Mammary epithelial cell (primary cell): Measurements from ENCODE around the gene KDM4B.

ENCODE experiments used
- EZH2 ChIP-seq: IDR thresholded peaks from 2 replicates; pipeline ENCODE4 v1.6.1; 2012; ENCODE audit warnings: low read length, inconsistent platforms, borderline replicate concordance
- TF ChIP-seq, protein P1 (sequence below), 2 donors: IDR thresholded peaks in 1 of 2; conservative IDR thresholded peaks in 1 of 2; 2 replicates each; pipeline ENCODE4 v1.5.1; 2011 to 2012; ENCODE audit warnings: inconsistent platforms in 2 of 2, low read length in 2 of 2, mild to moderate bottlenecking in 2 of 2, control low read depth in 1 of 2, low read depth in 1 of 2; ENCODE audit not compliant: insufficient read depth in 1 of 2; ENCODE audit errors: extremely low read depth in 1 of 2

DNA sequence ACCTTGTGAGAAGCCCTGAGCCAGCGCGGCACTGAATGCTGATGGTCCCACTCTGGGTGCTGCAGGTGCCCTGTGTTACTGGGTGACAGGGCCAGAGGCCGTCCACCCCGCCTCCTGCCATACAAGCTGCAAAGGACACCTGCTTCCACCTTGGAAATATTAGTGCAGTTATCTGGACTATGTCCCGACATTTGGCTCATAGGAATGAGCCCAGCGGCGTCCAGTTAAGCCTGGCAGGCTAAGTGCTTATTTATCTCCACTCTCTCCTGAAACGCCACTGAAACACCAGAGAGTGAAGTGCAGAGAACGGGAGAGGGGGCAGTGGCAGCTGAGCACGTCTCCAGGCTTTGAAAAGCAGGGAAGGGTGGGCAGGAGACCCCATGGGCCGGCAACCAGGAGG is 145.8 kb downstream of the KDM4B start:
- no peak for TF ChIP-seq EZH2
- TF ChIP-seq, protein P1, sequence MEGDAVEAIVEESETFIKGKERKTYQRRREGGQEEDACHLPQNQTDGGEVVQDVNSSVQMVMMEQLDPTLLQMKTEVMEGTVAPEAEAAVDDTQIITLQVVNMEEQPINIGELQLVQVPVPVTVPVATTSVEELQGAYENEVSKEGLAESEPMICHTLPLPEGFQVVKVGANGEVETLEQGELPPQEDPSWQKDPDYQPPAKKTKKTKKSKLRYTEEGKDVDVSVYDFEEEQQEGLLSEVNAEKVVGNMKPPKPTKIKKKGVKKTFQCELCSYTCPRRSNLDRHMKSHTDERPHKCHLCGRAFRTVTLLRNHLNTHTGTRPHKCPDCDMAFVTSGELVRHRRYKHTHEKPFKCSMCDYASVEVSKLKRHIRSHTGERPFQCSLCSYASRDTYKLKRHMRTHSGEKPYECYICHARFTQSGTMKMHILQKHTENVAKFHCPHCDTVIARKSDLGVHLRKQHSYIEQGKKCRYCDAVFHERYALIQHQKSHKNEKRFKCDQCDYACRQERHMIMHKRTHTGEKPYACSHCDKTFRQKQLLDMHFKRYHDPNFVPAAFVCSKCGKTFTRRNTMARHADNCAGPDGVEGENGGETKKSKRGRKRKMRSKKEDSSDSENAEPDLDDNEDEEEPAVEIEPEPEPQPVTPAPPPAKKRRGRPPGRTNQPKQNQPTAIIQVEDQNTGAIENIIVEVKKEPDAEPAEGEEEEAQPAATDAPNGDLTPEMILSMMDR (conservative IDR thresholded peaks at IDR 0.05 in 1 of 2, IDR thresholded peaks at IDR 0.05 in 1 of 2; ENCODE audit: extremely low read depth in 1 of 2, insufficient read depth in 1 of 2, low read depth in 1 of 2, low read length in 2 of 2): no peak
